ENCODE results near the gene MTA1.
A peak's percentile ranks its signal among the peaks of the same experiment; 100 is the strongest.

MTA1 gene

GRCh38 chr14:105414456-105415371 is 4.9 kb upstream of the MTA1 start:
- DNase-seq (ENCODE audit: low read depth, low spot score): no peak
- CTCF ChIA-PET: interaction anchor here (0.7 to 2.4 kb wide), 10 partner anchors 8 to 75 kb away, joined by 3 to 12 read pairs (median 3); partner anchors contain the start of gene TEX22
- TF ChIP-seq CTCF (IDR thresholded peaks at IDR 0.05; ENCODE audit: insufficient read depth, low read length, missing control alignments): peak; percentile 66
- peak overlapping the region; percentile 52 for H3K4me3 ChIP-seq (ENCODE audit: low read depth, low read length)
- POLR2A ChIA-PET: no interaction called here

GRCh38 chr14:105415481-105416428 is 3.9 kb upstream of the MTA1 start:
- POLR2A ChIA-PET: no interaction called here
- peak overlapping the region; percentile 52 for H3K4me3 ChIP-seq (ENCODE audit: low read depth, low read length)
- DNase-seq (ENCODE audit: low read depth, low spot score): no peak
- no peak for TF ChIP-seq CTCF (IDR thresholded peaks at IDR 0.05; ENCODE audit: insufficient read depth, low read length, missing control alignments)
- CTCF ChIA-PET: interaction anchor here (0.7 to 2.4 kb wide), 10 partner anchors 9 to 117 kb away, joined by 3 to 12 read pairs (median 3); partner anchors contain the start of gene TEX22

GRCh38 chr14:105416671-105417070 is 3.0 kb upstream of the MTA1 start:
- TF ChIP-seq CTCF (IDR thresholded peaks at IDR 0.05; ENCODE audit: insufficient read depth, low read length, missing control alignments): no peak
- ChIA-PET POLR2A (no interaction called here), CTCF (interaction anchor here (1.0 to 2.4 kb wide), 3 partner anchors 64 to 116 kb away, joined by 3 to 12 read pairs (median 7); no protein-coding TSS in a partner anchor)
- no peak for DNase-seq (ENCODE audit: low read depth, low spot score)
- H3K4me3 ChIP-seq (ENCODE audit: low read depth, low read length): no peak overlapping the region

- no peak for TF ChIP-seq CTCF (IDR thresholded peaks at IDR 0.05; ENCODE audit: insufficient read depth, low read length, missing control alignments)
- no peak for DNase-seq (ENCODE audit: low read depth, low spot score)
- CTCF ChIA-PET: interaction anchor here (1.8 to 1.9 kb wide), 2 partner anchors 63 to 72 kb away, joined by 6 to 7 read pairs; no protein-coding TSS in a partner anchor
- H3K4me3 ChIP-seq (ENCODE audit: low read depth, low read length): no peak overlapping the region
- POLR2A ChIA-PET: no interaction called here
Measured at GRCh38 chr14:105417690-105418121, 1.9 kb upstream of the MTA1 start.

GRCh38 chr14:105418269-105419194 is 1.1 kb upstream of the MTA1 start:
- no peak for TF ChIP-seq CTCF (IDR thresholded peaks at IDR 0.05; ENCODE audit: insufficient read depth, low read length, missing control alignments)
- H3K4me3 ChIP-seq (ENCODE audit: low read depth, low read length): peak overlapping the region; percentile 72
- POLR2A ChIA-PET: no interaction called here
- CTCF ChIA-PET: interaction anchor here (1.8 to 1.9 kb wide), 2 partner anchors 62 to 71 kb away, joined by 6 to 7 read pairs; no protein-coding TSS in a partner anchor
- DNase-seq (ENCODE audit: low read depth, low spot score): no peak
